Body of pancreas (tissue), 4 donors: ENCODE data around the gene PLCG2. TPM values are rescaled to one million over a fixed set of nuclear protein-coding genes. Genes with fewer than 3 reads are reported as not detected.

Experiments used
- ATAC-seq: fragments of 150-250 bp; one replicate; pipeline ENCODE4 v1.9.1; 2016
- DNase-seq, 4 donors: peaks; one replicate each; pipeline ENCODE4 v3.0.0-alpha.2; 2019
- H3K27ac ChIP-seq, 4 donors: fragments of 200-600 bp; sonication (generic); 1 replicate in 3 of 4; 2 replicates in 1 of 4; pipeline versions ENCODE4 v1.5.1 to v1.6.1; 2016 to 2019; ENCODE audit warnings: mild to moderate bottlenecking in 1 of 4, mixed read lengths in 1 of 4, moderate library complexity in 1 of 4
- H3K27me3 ChIP-seq, 2 donors: fragments of 200-600 bp; sonication (generic); one replicate each; pipeline ENCODE4 v1.6.0; 2016; ENCODE audit warnings: mild to moderate bottlenecking in 1 of 2
- H3K36me3 ChIP-seq, 2 donors: fragments of 200-600 bp; sonication (generic); replicated peaks in 1 of 2; 2 replicates each; pipeline ENCODE4 v1.5.1; 2016; ENCODE audit warnings: low read depth in 2 of 2; ENCODE audit not compliant: insufficient read depth in 1 of 2
- H3K4me1 ChIP-seq: fragments of 200-600 bp; sonication (generic); one replicate; pipeline ENCODE4 v1.6.0; 2016
- H3K4me3 ChIP-seq, 2 donors: fragments of 200-600 bp; sonication (generic); 1 replicate in 1 of 2; 2 replicates in 1 of 2; pipeline ENCODE4 v1.5.1; 2016 to 2019
- H3K9me3 ChIP-seq, 3 donors: fragments of 200-600 bp; sonication (generic); 1 replicate in 2 of 3; 2 replicates in 1 of 3; pipeline ENCODE4 v1.5.1; 2016
- CTCF ChIP-seq, 7 experiments: fragments of 450-650 bp in 4 of 7; fragments of 200-600 bp in 3 of 7; sonication (generic) in 3 of 7; IDR thresholded peaks; one replicate each; pipeline ENCODE4 v1.5.1; 2016 to 2019; ENCODE audit warnings: antibody characterized with exemption in 7 of 7
- POLR2A ChIP-seq, 3 donors: fragments of 450-650 bp; IDR thresholded peaks; one replicate each; pipeline ENCODE4 v1.6.1; 2016; ENCODE audit warnings: antibody characterized with exemption in 3 of 3, mild to moderate bottlenecking in 2 of 3
- WGBS, 2 donors: methylation state at CpG; one replicate each; pipeline ENCODE4 v1.1.5; 2017; 5-methylcytosine and 5-hydroxymethylcytosine counted together
- intact Hi-C: fragments of 100-400 bp; cut with DNase I; formaldehyde crosslinking; loops from one replicate; pipeline ENCODE4 v1.15.1; 2023
- total RNA-seq, 2 donors: library from RNA; depleted of rRNA; stranded (reverse); fragments of >200 nt; gene quantifications; one replicate each; pipeline ENCODE4 v1.1.0, GENCODE V29; 2016

PLCG2 gene
- total RNA-seq, 2 donors from 2014 or later: 6.7 to 9.6 TPM

GRCh38 chr16:81896902-81897301 lies 117.8 kb downstream of the PLCG2 start:
- Histone ChIP-seq H3K4me1 (no peaks in the 10 kb centered on the region), H3K36me3 (no peaks in the 10 kb centered on the region), H3K27me3 (no peaks in the 10 kb centered on the region), H3K9me3 (no peaks in the 10 kb centered on the region), H3K27ac (no peak overlapping the region), H3K4me3 (no peak overlapping the region)
- intact Hi-C loops: no loop called here
- no peak for ATAC-seq
- WGBS, 2 donors: 79 to 82% methylated on average over 3 of the region's 3 CpGs
- DNase-seq: no peak
- TF ChIP-seq CTCF (IDR thresholded peaks at IDR 0.05): no peak
- no peak for TF ChIP-seq POLR2A (IDR thresholded peaks at IDR 0.05)

GRCh38 chr16:81899601-81900000 lies 120.5 kb downstream of the PLCG2 start:
- H3K9me3 ChIP-seq: no peaks in the 10 kb centered on the region
- WGBS, 2 donors: 33 to 45% methylated on average over 6 of the region's 6 CpGs
- H3K27me3 ChIP-seq: no peaks in the 10 kb centered on the region
- ATAC-seq (no peak), DNase-seq (no peak)
- TF ChIP-seq POLR2A (IDR thresholded peaks at IDR 0.05) (no peak), CTCF (IDR thresholded peaks at IDR 0.05) (no peak)
- no peak overlapping the region for H3K27ac ChIP-seq
- H3K4me3 ChIP-seq: no peak overlapping the region
- intact Hi-C loops: no loop called here
- no peaks in the 10 kb centered on the region for H3K4me1 ChIP-seq
- no peaks in the 10 kb centered on the region for H3K36me3 ChIP-seq

- no peak for DNase-seq
- no peaks in the 10 kb centered on the region for H3K36me3 ChIP-seq
- no peak for TF ChIP-seq CTCF (IDR thresholded peaks at IDR 0.05)
- TF ChIP-seq POLR2A (IDR thresholded peaks at IDR 0.05): no peak
- no peaks in the 10 kb centered on the region for H3K9me3 ChIP-seq
- no peak for ATAC-seq
- no peaks in the 10 kb centered on the region for H3K27me3 ChIP-seq
- intact Hi-C loops: no loop called here
- 62 to 74% methylated on average over 3 of the region's 3 CpGs for WGBS, 2 donors
- no peak overlapping the region for H3K27ac ChIP-seq
- no peaks in the 10 kb centered on the region for H3K4me1 ChIP-seq
- no peak overlapping the region for H3K4me3 ChIP-seq
These were observed 120.9 kb downstream of the PLCG2 start for GRCh38 chr16:81900014-81900413.

GRCh38 chr16:81900456-81900855 lies 121.4 kb downstream of the PLCG2 start:
- Histone ChIP-seq H3K27me3 (no peaks in the 10 kb centered on the region), H3K4me1 (no peaks in the 10 kb centered on the region), H3K4me3 (no peak overlapping the region), H3K9me3 (no peaks in the 10 kb centered on the region), H3K36me3 (no peaks in the 10 kb centered on the region), H3K27ac (no peak overlapping the region)
- TF ChIP-seq POLR2A (IDR thresholded peaks at IDR 0.05) (no peak), CTCF (IDR thresholded peaks at IDR 0.05) (no peak)
- 63 to 77% methylated on average over 6 to 16 of the region's 17 CpGs for WGBS, 2 donors
- intact Hi-C loops: no loop called here
- no peak for DNase-seq
- no peak for ATAC-seq

- TF ChIP-seq POLR2A (IDR thresholded peaks at IDR 0.05) (no peak), CTCF (IDR thresholded peaks at IDR 0.05) (no peak)
- WGBS, 2 donors: 28 to 35% methylated on average over 6 of the region's 6 CpGs
- H3K9me3 ChIP-seq: no peaks in the 10 kb centered on the region
- H3K27ac ChIP-seq: no peak overlapping the region
- ATAC-seq (no peak), DNase-seq (peak in 1 of 4 donors; percentile 12)
- no peaks in the 10 kb centered on the region for H3K4me1 ChIP-seq
- intact Hi-C loops: no loop called here
- H3K4me3 ChIP-seq: no peak overlapping the region
- no peaks in the 10 kb centered on the region for H3K36me3 ChIP-seq
- no peaks in the 10 kb centered on the region for H3K27me3 ChIP-seq
These were observed 122.4 kb downstream of the PLCG2 start for GRCh38 chr16:81901484-81901883.
